BLaER1 treated with 17β-estradiol and CSF1 and Interleukin-3, amounts not matched to agents 10 nM and 100 nM (cell line): Measurements from ENCODE around the gene BIVM.

Source experiments
- H3K27ac ChIP-seq, 11 experiments: shearing (Covaris generic); formaldehyde crosslinking; 2 replicates each; pipeline ENCODE4 v1.8.1; 2022
- H3K27me3 ChIP-seq, 11 experiments: shearing (Covaris generic); formaldehyde crosslinking; 2 replicates each; pipeline ENCODE4 v1.8.1; 2022
- H3K36me3 ChIP-seq, 11 experiments: shearing (Covaris generic); formaldehyde crosslinking; 2 replicates each; pipeline ENCODE4 v1.8.1; 2022
- H3K4me1 ChIP-seq, 10 experiments: shearing (Covaris generic); formaldehyde crosslinking; 2 replicates each; pipeline ENCODE4 v1.8.1; 2022
- H3K4me2 ChIP-seq, 11 experiments: shearing (Covaris generic); formaldehyde crosslinking; 2 replicates each; pipeline ENCODE4 v1.8.1; 2022
- H3K4me3 ChIP-seq, 10 experiments: shearing (Covaris generic); formaldehyde crosslinking; 2 replicates each; pipeline ENCODE4 v1.8.1; 2022
- H3K9ac ChIP-seq, 11 experiments: shearing (Covaris generic); formaldehyde crosslinking; 2 replicates each; pipeline ENCODE4 v1.8.1; 2022
- H3K9me3 ChIP-seq, 11 experiments: shearing (Covaris generic); formaldehyde crosslinking; replicated peaks in 1 of 11; 2 replicates each; pipeline ENCODE4 v1.8.1; 2022
- H4K20me1 ChIP-seq, 11 experiments: shearing (Covaris generic); formaldehyde crosslinking; 2 replicates each; pipeline ENCODE4 v1.8.1; 2022
- Cebpa-rat ChIP-seq, 11 experiments: shearing (Covaris generic); IDR thresholded peaks; 2 replicates each; pipeline ENCODE4 v1.8.1; 2022

The BIVM gene

DNA sequence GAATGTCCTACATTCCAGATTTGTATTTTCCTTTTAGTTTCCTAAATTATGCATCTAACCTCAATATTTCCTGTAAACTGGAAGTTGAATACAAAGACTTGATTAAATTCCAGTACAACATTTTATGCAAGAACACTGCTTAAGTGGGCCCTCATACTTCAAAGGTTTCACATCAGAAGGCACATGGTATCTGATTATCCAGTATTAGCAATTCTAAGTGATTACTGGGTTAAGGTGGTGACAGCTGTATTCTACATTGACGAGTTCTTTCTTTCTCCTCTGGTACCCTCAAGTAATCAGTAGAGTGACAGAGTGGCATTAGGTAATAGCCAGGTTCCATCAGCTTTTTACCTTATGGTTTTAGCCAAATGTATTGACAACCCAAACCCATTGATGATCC lies 18.3 kb downstream of the BIVM start:
- no peaks in the 10 kb centered on the region for H3K27me3 ChIP-seq
- no peaks in the 10 kb centered on the region; a peak in 1 of 20 replicates for H3K4me1 ChIP-seq
- no peak overlapping the region for H3K4me3 ChIP-seq
- H3K36me3 ChIP-seq = peaks cover 0 to 12% (median 0%) of the 10 kb centered on the region in 11 experiments; a peak in 2 of 22 replicates
- no peak overlapping the region for H3K27ac ChIP-seq
- no peak overlapping the region for H3K4me2 ChIP-seq
- no peaks in the 10 kb centered on the region for H4K20me1 ChIP-seq
- TF ChIP-seq Cebpa-rat (IDR thresholded peaks at IDR 0.05) = no peak
- H3K9ac ChIP-seq = no peak overlapping the region
- H3K9me3 ChIP-seq = no peaks in the 10 kb centered on the region

DNA sequence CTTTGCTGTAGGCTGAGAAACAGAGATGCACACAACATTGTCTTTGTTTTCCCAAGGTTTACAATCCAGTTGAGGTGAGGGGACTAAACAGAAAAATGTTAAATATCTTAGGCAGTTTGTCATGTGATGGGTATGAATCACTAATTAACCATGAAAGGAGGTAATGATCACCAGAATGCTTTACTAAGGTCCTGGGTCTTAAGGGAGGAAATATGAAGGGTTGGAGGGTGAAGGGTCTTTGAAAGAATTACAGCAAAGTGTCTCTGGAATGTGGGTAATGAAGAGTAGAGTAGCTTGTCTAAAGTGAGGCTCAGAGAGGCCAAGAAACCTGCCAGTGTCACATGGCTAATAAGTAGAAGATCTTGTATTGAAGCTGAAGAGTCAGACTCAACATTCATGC lies 19.0 kb downstream of the BIVM start:
- TF ChIP-seq Cebpa-rat (IDR thresholded peaks at IDR 0.05) = no peak
- Histone ChIP-seq H4K20me1 (no peaks in the 10 kb centered on the region), H3K27ac (no peak overlapping the region), H3K4me2 (no peak overlapping the region), H3K9me3 (peaks cover 0 to 2% (median under 1%) of the 10 kb centered on the region in 11 experiments; a peak in 1 of 22 replicates), H3K27me3 (no peaks in the 10 kb centered on the region), H3K4me1 (no peaks in the 10 kb centered on the region), H3K4me3 (no peak overlapping the region), H3K9ac (no peak overlapping the region), H3K36me3 (peaks cover 0 to 15% (median 2%) of the 10 kb centered on the region in 11 experiments; a peak in 5 of 22 replicates)

DNA sequence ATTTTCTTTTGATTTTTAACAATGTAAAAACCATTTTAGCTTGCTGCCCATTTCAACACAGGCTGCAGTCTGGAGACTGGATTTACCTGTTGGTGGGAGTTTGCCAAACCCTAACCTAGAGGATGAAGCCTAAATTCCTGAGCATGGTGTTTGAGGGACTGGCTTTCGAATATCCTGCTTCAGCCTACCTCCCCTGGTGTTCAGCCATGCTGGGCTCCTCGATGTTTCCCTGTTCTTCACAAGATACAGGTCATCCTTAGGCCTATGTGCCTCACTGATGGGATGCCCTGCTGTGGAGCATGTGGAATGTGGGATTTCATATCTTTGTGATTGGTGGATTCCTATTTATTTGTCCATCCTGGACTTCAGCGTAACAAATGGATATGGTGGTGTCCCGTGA lies 26.5 kb downstream of the BIVM start:
- Histone ChIP-seq H3K4me3 (no peak overlapping the region), H3K4me1 (peaks cover 0 to 14% (median 4%) of the 10 kb centered on the region in 10 experiments; a peak in 8 of 20 replicates), H4K20me1 (no peaks in the 10 kb centered on the region), H3K27ac (no peak overlapping the region), H3K4me2 (peak overlapping the region in 4 of 11 experiments; percentile 16 to 55 (median 45); a peak in 8 of 22 replicates), H3K9ac (no peak overlapping the region), H3K27me3 (no peaks in the 10 kb centered on the region), H3K9me3 (peaks cover 0 to 8% (median 3%) of the 10 kb centered on the region in 11 experiments; a peak in 7 of 22 replicates), H3K36me3 (peaks cover 0 to 20% (median 7%) of the 10 kb centered on the region in 11 experiments; a peak in 8 of 22 replicates)
- TF ChIP-seq Cebpa-rat (IDR thresholded peaks at IDR 0.05) = no peak

DNA sequence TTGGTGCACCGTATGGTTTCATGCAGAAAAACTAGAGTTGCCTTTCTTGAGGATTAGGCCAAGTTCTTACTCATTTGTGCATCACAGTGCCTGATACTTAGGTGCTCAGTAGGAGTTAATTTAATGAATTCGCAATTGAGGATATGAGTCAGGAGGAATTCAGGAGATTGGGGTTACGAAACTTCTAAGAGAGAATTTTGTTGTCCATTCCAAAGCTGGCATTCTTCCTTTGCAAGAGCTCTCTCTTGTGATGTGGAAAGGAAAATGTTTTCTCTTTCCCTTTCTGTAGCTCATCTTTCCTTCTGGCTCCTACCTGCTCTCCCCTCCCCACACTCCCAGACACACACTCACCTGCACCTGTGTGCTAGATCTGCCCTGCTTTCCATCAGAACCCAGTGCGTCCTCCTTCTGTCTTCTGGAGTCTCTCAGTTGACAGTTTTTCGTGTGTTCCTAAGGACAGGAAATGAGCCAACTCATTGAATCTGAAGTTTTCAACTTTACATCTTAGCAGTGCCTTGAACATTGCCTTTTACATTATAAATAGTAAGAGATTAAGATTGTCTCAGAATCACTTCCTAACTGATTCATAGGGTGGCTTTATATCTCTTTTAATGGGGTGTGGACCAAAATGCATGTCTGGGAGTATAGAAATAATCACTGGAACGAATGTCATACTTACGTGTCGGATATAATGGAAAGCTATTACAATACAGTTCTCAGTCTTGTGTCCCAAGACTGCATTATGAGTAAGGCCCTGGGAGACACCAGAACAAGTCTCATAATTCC lies 27.2 kb downstream of the BIVM start:
- peaks cover 0 to 8% (median 3%) of the 10 kb centered on the region in 11 experiments; a peak in 7 of 22 replicates for H3K9me3 ChIP-seq
- H3K27ac ChIP-seq = no peak overlapping the region; a peak in 1 of 22 replicates
- H3K36me3 ChIP-seq = peaks cover 0 to 20% (median 7%) of the 10 kb centered on the region in 11 experiments; a peak in 8 of 22 replicates
- no peak overlapping the region for H3K4me3 ChIP-seq
- H3K4me2 ChIP-seq = peak overlapping the region in 5 of 11 experiments; percentile 10 to 55 (median 40); a peak in 9 of 22 replicates
- H3K4me1 ChIP-seq = peaks cover 0 to 14% (median 4%) of the 10 kb centered on the region in 10 experiments; a peak in 8 of 20 replicates
- no peaks in the 10 kb centered on the region for H4K20me1 ChIP-seq
- H3K27me3 ChIP-seq = no peaks in the 10 kb centered on the region
- no peak for TF ChIP-seq Cebpa-rat (IDR thresholded peaks at IDR 0.05)
- no peak overlapping the region for H3K9ac ChIP-seq

DNA sequence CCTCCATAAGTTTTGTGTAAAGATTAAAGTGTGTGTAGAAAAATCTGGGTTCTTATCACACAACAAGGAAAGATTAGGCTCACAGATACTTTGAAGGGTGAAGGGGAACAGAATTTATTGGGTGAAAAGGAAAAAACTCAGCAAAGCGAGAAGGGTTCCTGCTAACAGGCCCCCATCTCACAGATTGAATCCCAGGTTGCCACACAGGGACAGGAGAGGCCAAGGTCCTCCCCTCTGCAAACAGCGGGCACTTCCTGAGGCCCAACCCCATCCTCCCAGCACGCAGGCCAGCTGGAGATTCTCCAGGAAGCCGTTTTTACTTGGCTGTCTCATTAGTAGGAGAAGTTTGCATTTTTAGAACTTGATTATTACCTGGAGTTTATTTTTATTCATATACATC lies 31.7 kb downstream of the BIVM start:
- H3K36me3 ChIP-seq = peaks cover 0 to 7% (median 0%) of the 10 kb centered on the region in 11 experiments; a peak in 1 of 22 replicates
- TF ChIP-seq Cebpa-rat (IDR thresholded peaks at IDR 0.05) = no peak
- no peaks in the 10 kb centered on the region for H3K27me3 ChIP-seq
- no peak overlapping the region for H3K9ac ChIP-seq
- H3K9me3 ChIP-seq = no peaks in the 10 kb centered on the region
- H3K4me3 ChIP-seq = no peak overlapping the region
- H3K4me1 ChIP-seq = peaks cover 0 to 9% (median 3%) of the 10 kb centered on the region in 10 experiments; a peak in 8 of 20 replicates
- no peak overlapping the region for H3K4me2 ChIP-seq
- no peak overlapping the region for H3K27ac ChIP-seq
- H4K20me1 ChIP-seq = no peaks in the 10 kb centered on the region

DNA sequence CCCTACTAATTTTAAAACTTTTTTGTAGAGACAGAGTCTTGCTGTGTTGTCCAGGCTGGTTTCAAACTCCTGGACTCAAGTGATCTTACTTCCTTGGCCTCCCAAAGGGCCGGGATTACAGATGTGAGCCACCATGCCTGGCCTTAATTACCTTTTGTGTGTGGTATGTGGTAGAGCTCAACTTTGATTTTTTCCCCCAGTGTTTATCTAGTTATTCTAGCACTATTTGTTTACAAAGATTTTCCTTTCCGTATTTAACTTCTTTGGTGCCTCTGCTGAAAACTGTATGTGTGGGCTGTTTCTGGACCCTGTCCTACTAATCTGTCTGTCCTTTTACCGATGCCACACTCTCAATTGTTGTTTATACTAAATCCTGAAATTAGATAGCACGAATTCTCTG lies 37.6 kb downstream of the BIVM start:
- H3K4me3 ChIP-seq = no peak overlapping the region
- no peaks in the 10 kb centered on the region for H3K9me3 ChIP-seq
- H3K9ac ChIP-seq = no peak overlapping the region
- no peak overlapping the region for H3K4me2 ChIP-seq
- no peaks in the 10 kb centered on the region for H3K4me1 ChIP-seq
- H4K20me1 ChIP-seq = no peaks in the 10 kb centered on the region
- H3K27ac ChIP-seq = no peak overlapping the region
- TF ChIP-seq Cebpa-rat (IDR thresholded peaks at IDR 0.05) = no peak
- peaks cover 0 to 8% (median 0%) of the 10 kb centered on the region in 11 experiments; a peak in 3 of 22 replicates for H3K36me3 ChIP-seq
- no peaks in the 10 kb centered on the region for H3K27me3 ChIP-seq

DNA sequence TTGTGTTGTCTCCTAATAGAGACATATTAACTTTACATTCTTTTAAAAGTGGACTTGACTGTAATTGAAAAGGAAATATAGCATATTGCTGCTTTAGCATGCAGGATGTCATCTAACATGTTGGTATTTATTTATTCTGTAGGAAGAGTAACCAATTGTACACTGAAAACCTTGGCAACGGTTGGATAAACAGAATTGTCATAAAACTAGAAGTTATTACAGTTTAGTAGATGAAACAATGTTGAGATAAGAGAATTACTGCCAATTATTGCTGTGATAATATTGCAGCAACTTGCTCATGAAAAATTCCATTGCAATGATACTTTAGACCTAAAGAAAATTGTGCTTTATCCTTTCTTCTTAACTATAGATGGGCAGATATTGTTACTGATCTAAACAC lies 39.4 kb downstream of the BIVM start:
- Histone ChIP-seq H3K27me3 (no peaks in the 10 kb centered on the region), H3K4me1 (no peaks in the 10 kb centered on the region), H3K27ac (no peak overlapping the region), H4K20me1 (no peaks in the 10 kb centered on the region), H3K9ac (no peak overlapping the region), H3K4me3 (no peak overlapping the region), H3K4me2 (no peak overlapping the region), H3K36me3 (peaks cover 0 to 8% (median 0%) of the 10 kb centered on the region in 11 experiments; a peak in 3 of 22 replicates), H3K9me3 (no peaks in the 10 kb centered on the region)
- no peak for TF ChIP-seq Cebpa-rat (IDR thresholded peaks at IDR 0.05)

DNA sequence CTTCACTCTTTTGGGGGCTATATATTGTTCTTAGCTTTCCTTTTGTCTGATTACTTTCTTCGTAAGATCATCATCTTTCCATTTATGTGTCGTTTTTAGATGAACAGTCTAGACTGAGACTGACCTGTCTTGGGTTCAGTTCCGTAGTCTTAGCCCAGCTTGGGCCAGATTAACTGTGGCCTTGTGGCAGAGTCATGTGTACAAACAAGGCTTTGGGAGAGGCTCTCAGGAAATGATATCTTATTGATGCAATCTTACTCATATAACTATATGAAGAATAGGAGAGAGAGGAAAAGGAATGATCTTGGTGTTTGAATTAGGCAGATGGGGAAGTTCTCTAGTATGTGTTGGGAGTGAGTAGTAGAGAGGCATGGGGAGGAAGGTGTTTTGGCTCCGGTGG lies 40.1 kb downstream of the BIVM start:
- H3K4me3 ChIP-seq = no peak overlapping the region
- H3K4me2 ChIP-seq = no peak overlapping the region
- H3K27me3 ChIP-seq = no peaks in the 10 kb centered on the region
- H3K9ac ChIP-seq = no peak overlapping the region
- H3K4me1 ChIP-seq = no peaks in the 10 kb centered on the region
- no peak overlapping the region for H3K27ac ChIP-seq
- H4K20me1 ChIP-seq = no peaks in the 10 kb centered on the region
- peaks cover 0 to 8% (median 0%) of the 10 kb centered on the region in 11 experiments; a peak in 3 of 22 replicates for H3K36me3 ChIP-seq
- no peak for TF ChIP-seq Cebpa-rat (IDR thresholded peaks at IDR 0.05)
- no peaks in the 10 kb centered on the region for H3K9me3 ChIP-seq

DNA sequence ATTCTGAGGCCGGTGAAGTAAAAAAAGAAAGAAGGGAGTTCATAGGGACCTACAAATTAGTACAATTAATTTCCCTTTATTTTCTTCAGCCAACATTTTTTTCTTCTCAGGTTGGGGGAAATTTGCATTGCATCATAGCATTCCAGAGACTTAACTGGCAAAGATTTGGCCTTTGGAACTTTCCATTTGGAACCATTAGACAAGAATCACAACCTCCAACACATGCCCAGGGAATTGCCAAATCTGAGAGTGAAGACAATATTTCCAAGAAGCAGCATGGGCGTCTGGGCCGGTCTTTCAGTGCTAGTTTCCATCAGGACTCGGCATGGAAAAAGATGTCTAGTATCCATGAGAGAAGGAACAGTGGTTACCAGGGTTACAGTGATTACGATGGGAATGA lies 40.5 kb downstream of the BIVM start:
- H3K27ac ChIP-seq = no peak overlapping the region
- no peaks in the 10 kb centered on the region for H4K20me1 ChIP-seq
- no peak overlapping the region for H3K4me2 ChIP-seq
- H3K27me3 ChIP-seq = no peaks in the 10 kb centered on the region
- no peak overlapping the region for H3K4me3 ChIP-seq
- H3K4me1 ChIP-seq = peaks cover 0 to 2% (median 2%) of the 10 kb centered on the region in 10 experiments; a peak in 12 of 20 replicates
- H3K36me3 ChIP-seq = peaks cover 0 to 8% (median 0%) of the 10 kb centered on the region in 11 experiments; a peak in 3 of 22 replicates
- H3K9me3 ChIP-seq = no peaks in the 10 kb centered on the region
- H3K9ac ChIP-seq = no peak overlapping the region
- no peak for TF ChIP-seq Cebpa-rat (IDR thresholded peaks at IDR 0.05)
